HepG2 (cell line): ENCODE data around the gene PTPRH. TPM values are rescaled to one million over a fixed set of nuclear protein-coding genes. Genes with fewer than 3 reads are reported as not detected.

Experiments used
- ATF7 ChIP-seq, 2 experiments: fragments of 450-650 bp in 1 of 2; sonication (generic) in 1 of 2; formaldehyde crosslinking in 1 of 2; IDR thresholded peaks; 2 replicates each; pipeline versions ENCODE4 v1.4.0 to v1.6.1; 2016 to 2020; ENCODE audit warnings: antibody characterized with exemption in 1 of 2, mild to moderate bottlenecking in 1 of 2, missing genetic modification reagents in 1 of 2
- CEBPG ChIP-seq: IDR thresholded peaks from 2 replicates; pipeline ENCODE4 v1.6.1; 2016
- EP300 ChIP-seq, 3 experiments: sonication (generic) in 1 of 3; formaldehyde crosslinking in 1 of 3; IDR thresholded peaks; 2 replicates each; pipeline versions ENCODE4 v1.5.1 to v1.6.1; 2011 to 2020; ENCODE audit warnings: low read depth in 2 of 3, low read length in 2 of 3, borderline replicate concordance in 1 of 3, improper control_type of control experiment in 1 of 3, mild to moderate bottlenecking in 1 of 3, missing genetic modification reagents in 1 of 3, moderate library complexity in 1 of 3
- GATAD1 ChIP-seq: IDR thresholded peaks from 2 replicates; pipeline ENCODE4 v1.6.1; 2016; ENCODE audit warnings: missing genetic modification reagents, missing compliant biosample characterization
- MIER3 ChIP-seq: IDR thresholded peaks from 2 replicates; pipeline ENCODE4 v1.6.1; 2016; ENCODE audit warnings: missing compliant biosample characterization, borderline replicate concordance
- MYC ChIP-seq: sonication (generic); formaldehyde crosslinking; IDR thresholded peaks from 2 replicates; pipeline ENCODE4 v1.9.0; 2021; ENCODE audit warnings: missing genetic modification reagents, borderline replicate concordance
- PHF20 ChIP-seq: sonication (generic); formaldehyde crosslinking; IDR thresholded peaks from 2 replicates; pipeline ENCODE4 v1.5.0; 2020; ENCODE audit warnings: mild to moderate bottlenecking, missing genetic modification reagents
- PRDM15 ChIP-seq: sonication (generic); formaldehyde crosslinking; IDR thresholded peaks from 2 replicates; pipeline ENCODE4 v1.4.0; 2020; ENCODE audit warnings: missing genetic modification reagents
- TBP ChIP-seq: sonication (generic); formaldehyde crosslinking; IDR thresholded peaks from 2 replicates; pipeline ENCODE4 v1.5.0; 2020; ENCODE audit warnings: missing genetic modification reagents
- TCF12 ChIP-seq, 2 experiments: fragments of 450-650 bp in 1 of 2; sonication (generic) in 1 of 2; formaldehyde crosslinking in 1 of 2; IDR thresholded peaks; 2 replicates each; pipeline versions ENCODE4 v1.6.1 to v1.8.0; 2017 to 2022; ENCODE audit warnings: antibody characterized with exemption in 1 of 2, mild to moderate bottlenecking in 1 of 2, missing genetic modification reagents in 1 of 2, moderate library complexity in 1 of 2
- WIZ ChIP-seq: sonication (generic); formaldehyde crosslinking; IDR thresholded peaks from 2 replicates; pipeline ENCODE4 v1.5.1; 2020; ENCODE audit warnings: mild to moderate bottlenecking, missing genetic modification reagents
- ZEB1 ChIP-seq: IDR thresholded peaks from 2 replicates; pipeline ENCODE4 v1.6.1; 2012; ENCODE audit warnings: mild to moderate bottlenecking, low read depth, inconsistent platforms; ENCODE audit not compliant: insufficient replicate concordance
- ZKSCAN8 ChIP-seq: IDR thresholded peaks from 2 replicates; pipeline ENCODE4 v1.6.1; 2016; ENCODE audit warnings: borderline replicate concordance, missing genetic modification reagents, missing compliant biosample characterization
- ZMYM4 ChIP-seq: sonication (generic); formaldehyde crosslinking; IDR thresholded peaks from 2 replicates; pipeline ENCODE4 v1.8.1; 2023; ENCODE audit warnings: mild to moderate bottlenecking, missing genetic modification reagents
- ZNF362 ChIP-seq: sonication (generic); formaldehyde crosslinking; IDR thresholded peaks from 2 replicates; pipeline ENCODE4 v1.4.0; 2020; ENCODE audit warnings: missing genetic modification reagents, mild to moderate bottlenecking, borderline replicate concordance
- ZNF7 ChIP-seq: IDR thresholded peaks from 2 replicates; pipeline ENCODE4 v1.6.1; 2016; ENCODE audit warnings: missing biosample characterization, missing genetic modification reagents
- polyA plus RNA-seq, 8 experiments: library from polyadenylated mRNA; depleted of rRNA in 3 of 8; stranded (reverse) in 7 of 8; unstranded in 1 of 8; fragments of >200 nt; fragmentation: Illumina TruSeq in 4 of 8; extraction: Trizol in 4 of 8; gene quantifications; 2 replicates each; pipeline versions ENCODE4 v1.2.1 to v1.2.3, GENCODE V29; 2011 to 2016; ENCODE audit warnings: low read depth in 4 of 8, missing spikeins in 1 of 8, mixed read lengths in 1 of 8; ENCODE audit not compliant: insufficient read depth in 1 of 8
- total RNA-seq, 5 experiments: library from RNA; depleted of rRNA; stranded (reverse); fragments of >200 nt; fragmentation: Illumina TruSeq; extraction: Trizol; gene quantifications; 2 replicates each; pipeline ENCODE4 v1.2.3, GENCODE V29; 2016; ENCODE audit warnings: low read depth in 1 of 5
- TF ChIP-seq, protein P1 (sequence below): sonication (generic); formaldehyde crosslinking; IDR thresholded peaks from 2 replicates; pipeline ENCODE4 v1.9.0; 2021; ENCODE audit warnings: missing genetic modification reagents, mild to moderate bottlenecking, borderline replicate concordance
- TF ChIP-seq, protein P2 (sequence below): sonication (generic); formaldehyde crosslinking; IDR thresholded peaks from 2 replicates; pipeline ENCODE4 v1.4.0; 2020; ENCODE audit warnings: missing genetic modification reagents

The PTPRH gene
- total and polyA plus RNA-seq, 2 of the 13 experiments (the other 11 are each of a cell fraction or from before 2014, with no cell fraction given), result 14.7 to 125 TPM

DNA sequence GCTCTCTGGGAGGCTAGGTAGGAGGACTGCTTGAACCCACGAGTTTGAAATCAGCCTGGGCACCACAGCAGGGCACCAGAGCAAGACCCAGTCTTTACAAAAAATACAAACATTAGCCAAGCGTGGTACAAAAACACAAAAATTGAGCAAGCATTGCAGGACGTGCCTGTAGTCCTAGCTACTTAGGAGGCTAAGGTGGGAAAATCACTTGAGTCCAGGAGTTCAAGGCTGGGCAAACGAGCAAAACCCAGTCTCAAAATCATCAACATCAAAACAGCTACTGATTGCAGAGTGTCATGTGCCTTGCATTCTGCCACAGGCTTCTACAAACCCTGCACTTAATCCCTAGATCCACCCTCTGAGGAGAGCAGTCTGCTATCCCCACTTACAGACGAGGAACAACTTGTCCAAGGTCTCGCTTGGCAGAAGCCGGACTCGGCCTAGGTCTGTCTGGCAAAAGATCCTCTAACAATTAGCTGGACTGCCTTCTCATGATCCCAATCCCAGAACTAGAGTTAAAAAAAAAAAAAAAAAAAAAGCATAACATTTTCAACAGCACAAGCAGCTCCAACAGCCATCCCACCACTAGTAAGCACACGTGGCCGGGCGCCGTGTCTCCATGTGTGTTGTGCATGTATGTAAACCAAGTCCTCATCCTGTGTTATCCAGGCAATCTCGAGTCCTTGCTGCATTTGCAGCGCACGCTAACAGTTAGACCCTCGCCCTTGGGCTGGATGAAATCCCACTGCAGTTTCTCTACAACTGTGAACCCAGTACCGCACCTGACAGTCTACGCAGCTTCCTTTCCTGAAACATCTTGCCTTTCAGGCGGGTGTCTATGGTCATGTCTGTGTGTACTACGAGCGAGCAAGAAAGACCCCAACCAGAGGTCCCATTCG, 47.5 kb upstream of the PTPRH start (continued):
- TF ChIP-seq TCF12 (IDR thresholded peaks at IDR 0.05) (no peak), TCF12 (CRISPR knock-in tag; IDR thresholded peaks at IDR 0.05) (no peak), ZNF362 (CRISPR knock-in tag) (0 out of 2 replicates have a peak, but pooled peaks have one; percentile 11), PHF20 (CRISPR knock-in tag) (0 out of 2 replicates have a peak, but pooled peaks have one; percentile 13), ZNF7 (CRISPR knock-in tag) (no peak), PRDM15 (CRISPR knock-in tag) (no peak), GATAD1 (CRISPR knock-in tag) (no peak), CEBPG (CRISPR knock-in tag) (peak; percentile 79), TBP (CRISPR knock-in tag) (no peak), MIER3 (CRISPR knock-in tag) (peak; percentile 27; the same call in 1 of the 2 replicates), ZEB1 (peak; percentile 43), WIZ (CRISPR knock-in tag) (peak; percentile 65; the same call in 1 of the 2 replicates), ZMYM4 (CRISPR knock-in tag) (peak; percentile 31; the same call in 1 of the 2 replicates), ATF7 (IDR thresholded peaks at IDR 0.05) (no peak), ATF7 (CRISPR knock-in tag; IDR thresholded peaks at IDR 0.05) (no peak), ZKSCAN8 (CRISPR knock-in tag) (no peak), MYC (peak; percentile 20; the same call in 1 of the 2 replicates), EP300 (IDR thresholded peaks at IDR 0.05; ENCODE audit: low read depth in 2 of 2, low read length in 2 of 2) (peak in 1 of 2 experiments; percentile 42; a peak in 1 of 4 replicates), EP300 (CRISPR knock-in tag; IDR thresholded peaks at IDR 0.05; ENCODE audit: borderline replicate concordance) (no peak)
- TF ChIP-seq, protein P1, sequence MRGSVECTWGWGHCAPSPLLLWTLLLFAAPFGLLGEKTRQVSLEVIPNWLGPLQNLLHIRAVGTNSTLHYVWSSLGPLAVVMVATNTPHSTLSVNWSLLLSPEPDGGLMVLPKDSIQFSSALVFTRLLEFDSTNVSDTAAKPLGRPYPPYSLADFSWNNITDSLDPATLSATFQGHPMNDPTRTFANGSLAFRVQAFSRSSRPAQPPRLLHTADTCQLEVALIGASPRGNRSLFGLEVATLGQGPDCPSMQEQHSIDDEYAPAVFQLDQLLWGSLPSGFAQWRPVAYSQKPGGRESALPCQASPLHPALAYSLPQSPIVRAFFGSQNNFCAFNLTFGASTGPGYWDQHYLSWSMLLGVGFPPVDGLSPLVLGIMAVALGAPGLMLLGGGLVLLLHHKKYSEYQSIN, result no peak
- TF ChIP-seq, protein P2, sequence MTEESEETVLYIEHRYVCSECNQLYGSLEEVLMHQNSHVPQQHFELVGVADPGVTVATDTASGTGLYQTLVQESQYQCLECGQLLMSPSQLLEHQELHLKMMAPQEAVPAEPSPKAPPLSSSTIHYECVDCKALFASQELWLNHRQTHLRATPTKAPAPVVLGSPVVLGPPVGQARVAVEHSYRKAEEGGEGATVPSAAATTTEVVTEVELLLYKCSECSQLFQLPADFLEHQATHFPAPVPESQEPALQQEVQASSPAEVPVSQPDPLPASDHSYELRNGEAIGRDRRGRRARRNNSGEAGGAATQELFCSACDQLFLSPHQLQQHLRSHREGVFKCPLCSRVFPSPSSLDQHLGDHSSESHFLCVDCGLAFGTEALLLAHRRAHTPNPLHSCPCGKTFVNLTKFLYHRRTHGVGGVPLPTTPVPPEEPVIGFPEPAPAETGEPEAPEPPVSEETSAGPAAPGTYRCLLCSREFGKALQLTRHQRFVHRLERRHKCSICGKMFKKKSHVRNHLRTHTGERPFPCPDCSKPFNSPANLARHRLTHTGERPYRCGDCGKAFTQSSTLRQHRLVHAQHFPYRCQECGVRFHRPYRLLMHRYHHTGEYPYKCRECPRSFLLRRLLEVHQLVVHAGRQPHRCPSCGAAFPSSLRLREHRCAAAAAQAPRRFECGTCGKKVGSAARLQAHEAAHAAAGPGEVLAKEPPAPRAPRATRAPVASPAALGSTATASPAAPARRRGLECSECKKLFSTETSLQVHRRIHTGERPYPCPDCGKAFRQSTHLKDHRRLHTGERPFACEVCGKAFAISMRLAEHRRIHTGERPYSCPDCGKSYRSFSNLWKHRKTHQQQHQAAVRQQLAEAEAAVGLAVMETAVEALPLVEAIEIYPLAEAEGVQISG (CRISPR knock-in tag), result peak; percentile 22; the same call in 1 of the 2 replicates
